Measurements from ENCODE around the gene FAM168B.

Gene FAM168B

DNA sequence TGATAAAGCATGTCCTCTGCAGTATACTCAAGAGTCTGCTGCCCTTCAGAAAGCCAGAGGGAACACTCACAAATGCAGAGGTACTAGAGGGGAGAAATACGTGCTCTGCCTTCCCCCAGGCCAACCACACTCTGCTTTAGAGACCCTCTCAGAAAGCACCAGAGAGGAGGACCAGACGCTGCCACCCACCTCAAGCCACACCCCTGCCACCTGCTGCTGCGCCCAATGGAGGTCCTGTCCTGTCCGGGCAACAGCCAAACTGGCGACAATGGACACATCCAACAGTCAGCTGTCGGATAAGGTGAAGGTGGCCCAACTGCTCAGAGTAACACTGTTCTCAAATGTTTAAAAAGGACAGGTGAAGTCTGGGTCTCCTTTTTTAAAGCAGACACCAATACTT is 44.6 kb downstream of the FAM168B start:
- TF ChIP-seq CTCF (IDR thresholded peaks at IDR 0.05; ENCODE audit: low read depth, low read length, missing control alignments) = no peak
- no peak for DNase-seq (ENCODE audit: low read depth)
- H3K4me3 ChIP-seq (ENCODE audit: low read depth, low read length) = no peak overlapping the region
- in situ Hi-C loops (cut with HindIII; ENCODE audit: low sequenced_read_pairs) = no loop called here

GRCh38 chr2:131047920-131048560 is 45.2 kb downstream of the FAM168B start:
- no peak for DNase-seq (ENCODE audit: low read depth)
- H3K4me3 ChIP-seq (ENCODE audit: low read depth, low read length) = no peak overlapping the region
- in situ Hi-C loops (cut with HindIII; ENCODE audit: low sequenced_read_pairs) = no loop called here
- no peak for TF ChIP-seq CTCF (IDR thresholded peaks at IDR 0.05; ENCODE audit: low read depth, low read length, missing control alignments)

GRCh38 chr2:131046918-131047652 is 46.2 kb downstream of the FAM168B start:
- in situ Hi-C loops (cut with HindIII; ENCODE audit: low sequenced_read_pairs) = no loop called here
- no peak for DNase-seq (ENCODE audit: low read depth)
- no peak overlapping the region for H3K4me3 ChIP-seq (ENCODE audit: low read depth, low read length)
- TF ChIP-seq CTCF (IDR thresholded peaks at IDR 0.05; ENCODE audit: low read depth, low read length, missing control alignments) = no peak

DNA sequence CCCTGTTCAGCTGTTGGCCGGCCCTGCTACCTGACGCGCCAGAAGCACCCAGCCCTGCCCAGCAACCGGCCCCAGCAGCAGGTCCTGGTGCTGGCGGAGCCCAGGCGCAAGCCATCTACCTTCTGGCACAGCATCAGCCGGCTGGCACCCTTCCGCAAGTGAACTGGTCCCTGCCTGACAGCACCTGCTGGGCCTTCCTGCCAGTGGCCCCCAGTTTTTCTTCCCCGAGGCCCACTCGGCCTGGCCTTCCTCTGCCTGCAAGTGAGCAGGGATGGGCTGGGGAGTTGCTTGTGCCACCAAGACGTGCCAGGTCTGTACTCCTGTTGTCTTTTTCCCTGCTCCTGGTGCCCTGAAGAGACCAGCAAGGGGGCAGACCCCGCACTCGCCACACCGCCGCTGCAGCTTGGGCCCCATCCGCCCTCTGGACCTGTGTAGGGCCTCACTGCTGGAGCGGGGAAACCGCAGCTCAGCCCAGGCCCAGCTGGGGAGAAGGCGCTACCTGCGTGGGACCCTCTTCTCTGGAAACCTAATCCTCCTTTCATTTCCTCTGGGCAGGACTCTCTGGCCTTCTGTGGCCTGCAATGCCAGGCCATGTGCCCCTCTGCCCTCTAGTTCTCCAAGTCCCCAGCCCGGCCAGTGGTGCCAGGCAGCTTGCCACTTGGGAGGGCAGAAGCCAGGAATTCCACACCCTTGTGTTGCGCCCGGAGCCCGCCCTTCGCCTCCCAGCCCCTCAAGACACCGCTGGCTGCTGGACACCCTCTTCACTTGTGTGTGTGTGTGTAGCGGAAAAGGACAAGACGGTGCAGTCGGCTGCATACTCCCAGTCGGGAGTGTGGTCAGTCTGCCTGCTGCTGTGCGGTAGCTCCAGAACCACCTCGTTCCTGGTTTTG is 47.0 kb downstream of the FAM168B start:
- in situ Hi-C loops (cut with HindIII; ENCODE audit: low sequenced_read_pairs) = no loop called here
- no peak overlapping the region for H3K4me3 ChIP-seq (ENCODE audit: low read depth, low read length)
- TF ChIP-seq CTCF (IDR thresholded peaks at IDR 0.05; ENCODE audit: low read depth, low read length, missing control alignments) = no peak
- DNase-seq (ENCODE audit: low read depth) = no peak

GRCh38 chr2:131045286-131046027 is 47.8 kb downstream of the FAM168B start:
- in situ Hi-C loops (cut with HindIII; ENCODE audit: low sequenced_read_pairs) = no loop called here
- DNase-seq (ENCODE audit: low read depth) = no peak
- TF ChIP-seq CTCF (IDR thresholded peaks at IDR 0.05; ENCODE audit: low read depth, low read length, missing control alignments) = no peak
- H3K4me3 ChIP-seq (ENCODE audit: low read depth, low read length) = no peak overlapping the region

- no peak for DNase-seq (ENCODE audit: low read depth)
- in situ Hi-C loops (cut with HindIII; ENCODE audit: low sequenced_read_pairs) = no loop called here
- TF ChIP-seq CTCF (IDR thresholded peaks at IDR 0.05; ENCODE audit: low read depth, low read length, missing control alignments) = no peak
- no peak overlapping the region for H3K4me3 ChIP-seq (ENCODE audit: low read depth, low read length)
Measured at GRCh38 chr2:131044757-131045150, 48.5 kb downstream of the FAM168B start.
